Measurements from ENCODE around the gene PICK1. TPM values are rescaled to one million over a fixed set of nuclear protein-coding genes. Genes with fewer than 3 reads are reported as not detected.

The PICK1 gene
- total and polyA plus RNA-seq, 2 of the 13 experiments (the other 11 are each of a cell fraction or from before 2014, with no cell fraction given) = 19.3 to 25.3 TPM

DNA sequence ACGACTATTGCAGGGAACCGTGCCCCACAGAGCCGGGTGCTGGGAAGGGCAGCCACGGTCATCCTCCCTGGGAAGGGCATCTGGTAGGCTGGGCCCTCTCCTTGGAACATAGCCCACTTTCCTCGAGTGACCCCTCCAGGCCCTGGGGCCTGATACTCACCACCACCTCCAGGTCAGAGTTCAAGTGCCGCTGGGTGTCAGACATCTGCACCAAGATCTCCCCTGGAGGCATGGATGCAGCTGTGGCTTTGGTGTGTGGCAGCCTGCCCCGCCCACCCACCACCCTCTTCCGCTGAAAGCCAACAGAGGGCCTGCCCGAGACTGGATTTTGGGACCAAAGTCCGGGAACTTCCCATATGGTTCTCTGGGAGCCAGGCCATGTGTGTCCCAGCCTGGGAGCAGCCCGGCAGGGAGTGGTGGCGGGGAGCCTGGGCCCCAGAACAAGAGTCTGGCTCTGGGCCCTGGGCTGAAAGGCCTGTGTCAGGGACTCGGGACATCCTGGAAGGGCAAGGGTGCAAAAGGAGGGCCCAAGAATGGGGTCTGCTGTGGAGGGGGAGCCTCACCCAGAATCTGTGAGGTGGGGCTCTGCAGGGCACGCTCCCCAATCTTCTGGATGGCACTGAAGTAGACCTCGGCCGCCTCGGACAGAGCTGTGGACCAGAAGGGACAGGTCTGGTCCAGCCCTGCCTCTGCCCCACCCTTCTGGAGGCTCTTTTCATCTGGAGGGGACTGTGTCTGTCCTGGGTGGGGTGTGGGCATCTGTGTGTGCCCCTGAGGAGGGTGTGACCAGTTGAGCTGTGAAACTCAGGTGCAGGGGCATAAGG is 50.7 kb downstream of the PICK1 start (continued):
- TF ChIP-seq TMF1 (CRISPR knock-in tag; IDR thresholded peaks at IDR 0.05; ENCODE audit: low read depth) (no peak), ATRX (CRISPR knock-in tag; IDR thresholded peaks at IDR 0.05; ENCODE audit: borderline replicate concordance) (no peak), ZNF766 (CRISPR knock-in tag; IDR thresholded peaks at IDR 0.05; ENCODE audit: borderline replicate concordance) (no peak), ZNF792 (CRISPR knock-in tag; IDR thresholded peaks at IDR 0.05) (peak; percentile 49; the same call in 1 of the 2 replicates), NR2F6 (IDR thresholded peaks at IDR 0.05) (peak; percentile 79), NR2F6 (CRISPR knock-in tag; IDR thresholded peaks at IDR 0.05) (peak; percentile 84), YEATS2 (CRISPR knock-in tag; IDR thresholded peaks at IDR 0.05; ENCODE audit: borderline replicate concordance) (peak; percentile 22; the same call in 1 of the 2 replicates), REL (CRISPR knock-in tag; conservative IDR thresholded peaks at IDR 0.05) (no peak), ZNF546 (CRISPR knock-in tag; conservative IDR thresholded peaks at IDR 0.05) (no peak; the same call in 1 of the 2 replicates), ZNF572 (CRISPR knock-in tag; IDR thresholded peaks at IDR 0.05) (no peak), ZNF501 (CRISPR knock-in tag; IDR thresholded peaks at IDR 0.05) (0 out of 2 replicates have a peak, but pooled peaks have one; percentile 26), ZNF674 (CRISPR knock-in tag; IDR thresholded peaks at IDR 0.05; ENCODE audit: low read depth) (no peak), PPARG (CRISPR knock-in tag; conservative IDR thresholded peaks at IDR 0.05) (peak; percentile 76)
- TF ChIP-seq, protein P1, sequence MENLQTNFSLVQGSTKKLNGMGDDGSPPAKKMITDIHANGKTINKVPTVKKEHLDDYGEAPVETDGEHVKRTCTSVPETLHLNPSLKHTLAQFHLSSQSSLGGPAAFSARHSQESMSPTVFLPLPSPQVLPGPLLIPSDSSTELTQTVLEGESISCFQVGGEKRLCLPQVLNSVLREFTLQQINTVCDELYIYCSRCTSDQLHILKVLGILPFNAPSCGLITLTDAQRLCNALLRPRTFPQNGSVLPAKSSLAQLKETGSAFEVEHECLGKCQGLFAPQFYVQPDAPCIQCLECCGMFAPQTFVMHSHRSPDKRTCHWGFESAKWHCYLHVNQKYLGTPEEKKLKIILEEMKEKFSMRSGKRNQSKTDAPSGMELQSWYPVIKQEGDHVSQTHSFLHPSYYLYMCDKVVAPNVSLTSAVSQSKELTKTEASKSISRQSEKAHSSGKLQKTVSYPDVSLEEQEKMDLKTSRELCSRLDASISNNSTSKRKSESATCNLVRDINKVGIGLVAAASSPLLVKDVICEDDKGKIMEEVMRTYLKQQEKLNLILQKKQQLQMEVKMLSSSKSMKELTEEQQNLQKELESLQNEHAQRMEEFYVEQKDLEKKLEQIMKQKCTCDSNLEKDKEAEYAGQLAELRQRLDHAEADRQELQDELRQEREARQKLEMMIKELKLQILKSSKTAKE (CRISPR knock-in tag; IDR thresholded peaks at IDR 0.05; ENCODE audit: borderline replicate concordance) = peak; percentile 67
- TF ChIP-seq, protein P2, sequence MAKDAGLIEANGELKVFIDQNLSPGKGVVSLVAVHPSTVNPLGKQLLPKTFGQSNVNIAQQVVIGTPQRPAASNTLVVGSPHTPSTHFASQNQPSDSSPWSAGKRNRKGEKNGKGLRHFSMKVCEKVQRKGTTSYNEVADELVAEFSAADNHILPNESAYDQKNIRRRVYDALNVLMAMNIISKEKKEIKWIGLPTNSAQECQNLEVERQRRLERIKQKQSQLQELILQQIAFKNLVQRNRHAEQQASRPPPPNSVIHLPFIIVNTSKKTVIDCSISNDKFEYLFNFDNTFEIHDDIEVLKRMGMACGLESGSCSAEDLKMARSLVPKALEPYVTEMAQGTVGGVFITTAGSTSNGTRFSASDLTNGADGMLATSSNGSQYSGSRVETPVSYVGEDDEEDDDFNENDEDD (CRISPR knock-in tag; IDR thresholded peaks at IDR 0.05; ENCODE audit: borderline replicate concordance) = peak; percentile 45; the same call in 1 of the 2 replicates
- TF ChIP-seq, protein P3, sequence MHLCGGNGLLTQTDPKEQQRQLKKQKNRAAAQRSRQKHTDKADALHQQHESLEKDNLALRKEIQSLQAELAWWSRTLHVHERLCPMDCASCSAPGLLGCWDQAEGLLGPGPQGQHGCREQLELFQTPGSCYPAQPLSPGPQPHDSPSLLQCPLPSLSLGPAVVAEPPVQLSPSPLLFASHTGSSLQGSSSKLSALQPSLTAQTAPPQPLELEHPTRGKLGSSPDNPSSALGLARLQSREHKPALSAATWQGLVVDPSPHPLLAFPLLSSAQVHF (CRISPR knock-in tag; IDR thresholded peaks at IDR 0.05) = no peak
- TF ChIP-seq, protein P4, sequence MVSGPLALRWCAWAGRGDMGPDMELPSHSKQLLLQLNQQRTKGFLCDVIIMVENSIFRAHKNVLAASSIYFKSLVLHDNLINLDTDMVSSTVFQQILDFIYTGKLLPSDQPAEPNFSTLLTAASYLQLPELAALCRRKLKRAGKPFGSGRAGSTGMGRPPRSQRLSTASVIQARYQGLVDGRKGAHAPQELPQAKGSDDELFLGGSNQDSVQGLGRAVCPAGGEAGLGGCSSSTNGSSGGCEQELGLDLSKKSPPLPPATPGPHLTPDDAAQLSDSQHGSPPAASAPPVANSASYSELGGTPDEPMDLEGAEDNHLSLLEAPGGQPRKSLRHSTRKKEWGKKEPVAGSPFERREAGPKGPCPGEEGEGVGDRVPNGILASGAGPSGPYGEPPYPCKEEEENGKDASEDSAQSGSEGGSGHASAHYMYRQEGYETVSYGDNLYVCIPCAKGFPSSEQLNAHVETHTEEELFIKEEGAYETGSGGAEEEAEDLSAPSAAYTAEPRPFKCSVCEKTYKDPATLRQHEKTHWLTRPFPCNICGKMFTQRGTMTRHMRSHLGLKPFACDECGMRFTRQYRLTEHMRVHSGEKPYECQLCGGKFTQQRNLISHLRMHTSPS (CRISPR knock-in tag; IDR thresholded peaks at IDR 0.05; ENCODE audit: low read depth) = peak; percentile 71
- TF ChIP-seq, protein P5, sequence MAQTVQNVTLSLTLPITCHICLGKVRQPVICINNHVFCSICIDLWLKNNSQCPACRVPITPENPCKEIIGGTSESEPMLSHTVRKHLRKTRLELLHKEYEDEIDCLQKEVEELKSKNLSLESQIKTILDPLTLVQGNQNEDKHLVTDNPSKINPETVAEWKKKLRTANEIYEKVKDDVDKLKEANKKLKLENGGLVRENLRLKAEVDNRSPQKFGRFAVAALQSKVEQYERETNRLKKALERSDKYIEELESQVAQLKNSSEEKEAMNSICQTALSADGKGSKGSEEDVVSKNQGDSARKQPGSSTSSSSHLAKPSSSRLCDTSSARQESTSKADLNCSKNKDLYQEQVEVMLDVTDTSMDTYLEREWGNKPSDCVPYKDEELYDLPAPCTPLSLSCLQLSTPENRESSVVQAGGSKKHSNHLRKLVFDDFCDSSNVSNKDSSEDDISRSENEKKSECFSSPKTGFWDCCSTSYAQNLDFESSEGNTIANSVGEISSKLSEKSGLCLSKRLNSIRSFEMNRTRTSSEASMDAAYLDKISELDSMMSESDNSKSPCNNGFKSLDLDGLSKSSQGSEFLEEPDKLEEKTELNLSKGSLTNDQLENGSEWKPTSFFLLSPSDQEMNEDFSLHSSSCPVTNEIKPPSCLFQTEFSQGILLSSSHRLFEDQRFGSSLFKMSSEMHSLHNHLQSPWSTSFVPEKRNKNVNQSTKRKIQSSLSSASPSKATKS (CRISPR knock-in tag; IDR thresholded peaks at IDR 0.05) = no peak
- TF ChIP-seq, protein P6, sequence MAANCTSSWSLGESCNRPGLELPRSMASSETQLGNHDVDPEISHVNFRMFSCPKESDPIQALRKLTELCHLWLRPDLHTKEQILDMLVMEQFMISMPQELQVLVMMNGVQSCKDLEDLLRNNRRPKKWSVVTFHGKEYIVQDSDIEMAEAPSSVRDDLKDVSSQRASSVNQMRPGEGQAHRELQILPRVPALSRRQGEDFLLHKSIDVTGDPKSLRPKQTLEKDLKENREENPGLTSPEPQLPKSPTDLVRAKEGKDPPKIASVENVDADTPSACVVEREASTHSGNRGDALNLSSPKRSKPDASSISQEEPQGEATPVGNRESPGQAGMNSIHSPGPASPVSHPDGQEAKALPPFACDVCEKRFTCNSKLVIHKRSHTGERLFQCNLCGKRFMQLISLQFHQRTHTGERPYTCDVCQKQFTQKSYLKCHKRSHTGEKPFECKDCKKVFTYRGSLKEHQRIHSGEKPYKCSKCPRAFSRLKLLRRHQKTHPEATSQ (CRISPR knock-in tag; IDR thresholded peaks at IDR 0.05; ENCODE audit: borderline replicate concordance) = no peak

Data from HepG2 (cell line).